H1 (cell line): ENCODE data around the gene SLC24A3. TPM values are rescaled to one million over a fixed set of nuclear protein-coding genes. Genes with fewer than 3 reads are reported as not detected.

Experiments used
- CTCF ChIA-PET: fragments of 300-600 bp; sonication (Branson Sonifier 250); formaldehyde crosslinking; loops from one replicate; lab custom pipeline; 2021; ENCODE audit not compliant: partially characterized antibody; lab: Charles Lee
- POLR2A ChIA-PET: fragments of 300-600 bp; sonication (Branson Sonifier 250); formaldehyde crosslinking; loops from one replicate; lab custom pipeline; 2021; ENCODE audit warnings: inconsistent platforms; ENCODE audit not compliant: partially characterized antibody; lab: Charles Lee
- DNase-seq, 2 experiments: peaks; one replicate each; pipeline versions ENCODE4 v3.0.0 to v3.0.0-alpha.2; 2010 to 2022; ENCODE audit warnings: low spot score in 2 of 2, low read depth in 1 of 2, mixed read lengths in 1 of 2
- FAIRE-seq: peaks from 2 replicates; lab custom pipeline; 2011; peaks lifted over from hg19 to GRCh38; lab: Jason Lieb, UNC
- H2AFZ ChIP-seq: 2 replicates; pipeline ENCODE4 v1.8.1; 2012; ENCODE audit warnings: low read length, inconsistent platforms
- H2AK5ac ChIP-seq: 2 replicates; pipeline ENCODE4 v1.6.1; 2013; ENCODE audit warnings: low read depth, low read length
- H2BK120ac ChIP-seq: replicated peaks from 2 replicates; pipeline ENCODE3; 2013; ENCODE audit warnings: low read depth, low read length, inconsistent platforms
- H2BK12ac ChIP-seq: 2 replicates; pipeline ENCODE4 v1.6.1; 2013; ENCODE audit warnings: low read depth, low read length
- H2BK15ac ChIP-seq: 2 replicates; pipeline ENCODE4 v1.6.1; 2013; ENCODE audit warnings: low read length
- H2BK20ac ChIP-seq: 2 replicates; pipeline ENCODE4 v1.6.1; 2013; ENCODE audit warnings: low read length
- H2BK5ac ChIP-seq: 2 replicates; pipeline ENCODE4 v1.6.1; 2013; ENCODE audit warnings: low read depth, low read length
- H3K14ac ChIP-seq: 2 replicates; pipeline ENCODE4 v1.6.1; 2013; ENCODE audit warnings: inconsistent platforms; ENCODE audit not compliant: insufficient read length
- H3K18ac ChIP-seq: 2 replicates; pipeline ENCODE4 v1.6.1; 2013; ENCODE audit warnings: low read length; ENCODE audit errors: extremely low read depth
- H3K23ac ChIP-seq: 2 replicates; pipeline ENCODE4 v1.6.1; 2013; ENCODE audit warnings: inconsistent platforms; ENCODE audit not compliant: insufficient read length
- H3K23me2 ChIP-seq: 2 replicates; pipeline ENCODE4 v1.6.1; 2013; ENCODE audit warnings: low read depth, low read length
- H3K27ac ChIP-seq: 2 replicates; pipeline ENCODE4 v1.6.1; 2011; ENCODE audit warnings: low read depth, low read length, inconsistent platforms
- H3K27me3 ChIP-seq, 4 experiments: replicated peaks in 1 of 4; 1 replicate in 1 of 4; 2 replicates in 3 of 4; pipeline versions ENCODE4 v1.6.1 to v1.8.1; 2011 to 2013; ENCODE audit warnings: low read length in 3 of 4, mild to moderate bottlenecking in 3 of 4, inconsistent platforms in 2 of 4, mixed read lengths in 2 of 4, moderate library complexity in 1 of 4; ENCODE audit not compliant: control insufficient read depth in 3 of 4, insufficient read depth in 3 of 4; ENCODE audit errors: extremely low read depth in 1 of 4
- H3K36me3 ChIP-seq, 4 experiments: 2 replicates each; pipeline versions ENCODE4 v1.6.1 to v1.8.1; 2011 to 2013; ENCODE audit warnings: mild to moderate bottlenecking in 4 of 4, low read length in 3 of 4, moderate library complexity in 2 of 4, control low read depth in 1 of 4, inconsistent platforms in 1 of 4; ENCODE audit not compliant: insufficient read depth in 4 of 4, control insufficient read depth in 2 of 4
- H3K4ac ChIP-seq: replicated peaks from 2 replicates; pipeline ENCODE3; 2013; ENCODE audit warnings: low read length, low read depth, mixed read lengths, inconsistent platforms; ENCODE audit not compliant: insufficient read length
- H3K4me1 ChIP-seq, 4 experiments: replicated peaks in 1 of 4; 1 replicate in 1 of 4; 2 replicates in 3 of 4; pipeline versions ENCODE4 v1.6.1 to v1.8.1; 2011 to 2013; ENCODE audit warnings: low read length in 3 of 4, inconsistent platforms in 2 of 4, mixed read lengths in 1 of 4; ENCODE audit not compliant: insufficient read depth in 4 of 4, control insufficient read depth in 3 of 4
- H3K4me2 ChIP-seq, 2 experiments: 2 replicates each; pipeline versions ENCODE4 v1.6.1 to v1.8.1; 2011 to 2013; ENCODE audit warnings: low read depth in 2 of 2, low read length in 2 of 2, control low read depth in 1 of 2, inconsistent platforms in 1 of 2, mild to moderate bottlenecking in 1 of 2; ENCODE audit not compliant: insufficient read depth in 1 of 2
- H3K4me3 ChIP-seq, 4 experiments: fragments of 200-600, 300-600 bp in 1 of 4; sonication (generic), shearing (Covaris generic), sonication (Bioruptor Twin) in 1 of 4; 2 replicates each; pipeline versions ENCODE4 v1.5.1 to v1.8.1; 2011 to 2016; ENCODE audit warnings: low read length in 4 of 4, low read depth in 3 of 4, control low read depth in 2 of 4, inconsistent platforms in 2 of 4, mild to moderate bottlenecking in 2 of 4, mixed read lengths in 1 of 4, moderate library complexity in 1 of 4; ENCODE audit not compliant: insufficient read depth in 2 of 4; ENCODE audit errors: extremely low read depth in 1 of 4
- H3K56ac ChIP-seq: replicated peaks from 2 replicates; pipeline ENCODE3; 2013; ENCODE audit warnings: low read depth, mild to moderate bottlenecking, mixed read lengths, low read length, inconsistent platforms; ENCODE audit not compliant: insufficient read length
- H3K79me1 ChIP-seq: 2 replicates; pipeline ENCODE4 v1.6.1; 2013; ENCODE audit warnings: low read depth, low read length, control low read depth
- H3K79me2 ChIP-seq, 2 experiments: 2 replicates each; pipeline versions ENCODE4 v1.6.1 to v1.8.1; 2012 to 2013; ENCODE audit warnings: low read length in 2 of 2, mild to moderate bottlenecking in 2 of 2, inconsistent platforms in 1 of 2; ENCODE audit not compliant: insufficient read depth in 2 of 2, control insufficient read depth in 1 of 2
- H3K9ac ChIP-seq, 4 experiments: replicated peaks in 1 of 4; 1 replicate in 1 of 4; 2 replicates in 3 of 4; pipeline versions ENCODE4 v1.6.1 to v1.8.1; 2011 to 2013; ENCODE audit warnings: low read depth in 3 of 4, low read length in 3 of 4, control low read depth in 2 of 4, mild to moderate bottlenecking in 2 of 4, moderate library complexity in 2 of 4, inconsistent platforms in 1 of 4; ENCODE audit errors: extremely low read depth in 1 of 4
- H3K9me3 ChIP-seq, 2 experiments: 2 replicates each; pipeline versions ENCODE4 v1.6.1 to v1.8.1; 2012 to 2013; ENCODE audit warnings: mild to moderate bottlenecking in 2 of 2, moderate library complexity in 2 of 2, control low read depth in 1 of 2, inconsistent platforms in 1 of 2, low read depth in 1 of 2, low read length in 1 of 2, mixed read lengths in 1 of 2; ENCODE audit not compliant: insufficient read depth in 2 of 2
- H4K20me1 ChIP-seq, 2 experiments: replicated peaks in 1 of 2; 2 replicates each; pipeline versions ENCODE3 to v1.8.1; 2011 to 2013; ENCODE audit warnings: inconsistent platforms in 2 of 2, low read length in 2 of 2, mild to moderate bottlenecking in 1 of 2; ENCODE audit not compliant: insufficient read depth in 2 of 2, control insufficient read depth in 1 of 2
- H4K5ac ChIP-seq: 2 replicates; pipeline ENCODE4 v1.6.1; 2013; ENCODE audit warnings: low read length, low read depth, mixed read lengths, inconsistent platforms; ENCODE audit not compliant: insufficient read length
- H4K8ac ChIP-seq: 2 replicates; pipeline ENCODE4 v1.8.0; 2013; ENCODE audit warnings: mild to moderate bottlenecking, moderate library complexity, low read length, inconsistent platforms; ENCODE audit not compliant: insufficient read depth; ENCODE audit errors: extremely low read depth
- H4K91ac ChIP-seq: replicated peaks from 2 replicates; pipeline ENCODE3; 2013; ENCODE audit warnings: low read length, mixed read lengths, inconsistent platforms; ENCODE audit not compliant: insufficient read length
- CBX5 ChIP-seq: fragments of 300-800, 300-1000 bp; sonication (generic); IDR thresholded peaks from 2 replicates; pipeline ENCODE4 v1.7.1; 2016; ENCODE audit warnings: antibody characterized with exemption, low read length, low read depth
- CEBPB ChIP-seq: IDR thresholded peaks from 2 replicates; pipeline ENCODE4 v1.6.1; 2012; ENCODE audit warnings: low read depth, low read length
- CREB1 ChIP-seq: IDR thresholded peaks from 2 replicates; pipeline ENCODE4 v1.6.1; 2012; ENCODE audit warnings: inconsistent platforms
- CTCF ChIP-seq, 3 experiments: IDR thresholded peaks; 1 replicate in 2 of 3; 2 replicates in 1 of 3; pipeline versions ENCODE4 v1.5.1 to v1.6.1; 2011; ENCODE audit warnings: low read length in 3 of 3, mild to moderate bottlenecking in 3 of 3, inconsistent platforms in 2 of 3, low read depth in 1 of 3, moderate library complexity in 1 of 3; ENCODE audit not compliant: insufficient read depth in 1 of 3; ENCODE audit errors: control extremely low read depth in 1 of 3
- HDAC6 ChIP-seq: IDR thresholded peaks from one replicate; pipeline ENCODE4 v1.7.1; 2012; ENCODE audit warnings: low read depth, mild to moderate bottlenecking, inconsistent platforms, low read length, moderate library complexity
- MAFK ChIP-seq: IDR thresholded peaks from 2 replicates; pipeline ENCODE4 v1.6.1; 2012; ENCODE audit warnings: low read depth, mild to moderate bottlenecking, improper control_type of control experiment, low read length
- PHF8 ChIP-seq: fragments of 200-600 bp; sonication (generic); conservative IDR thresholded peaks from 2 replicates; pipeline ENCODE4 v1.7.1; 2012; ENCODE audit warnings: low read depth, mild to moderate bottlenecking, inconsistent platforms, low read length, moderate library complexity
- POLR2A ChIP-seq, 2 experiments: IDR thresholded peaks; 1 replicate in 1 of 2; 2 replicates in 1 of 2; pipeline ENCODE4 v1.6.1; 2011; ENCODE audit warnings: low read depth in 2 of 2, low read length in 2 of 2, mild to moderate bottlenecking in 2 of 2; ENCODE audit errors: control extremely low read depth in 1 of 2
- RFX5 ChIP-seq: IDR thresholded peaks from 2 replicates; pipeline ENCODE4 v1.6.1; 2011; ENCODE audit warnings: low read depth, low read length, improper control_type of control experiment, borderline replicate concordance
- SIN3A ChIP-seq, 2 experiments: IDR thresholded peaks in 1 of 2; conservative IDR thresholded peaks in 1 of 2; 2 replicates each; pipeline ENCODE4 v1.6.1; 2011 to 2012; ENCODE audit warnings: low read length in 2 of 2, improper control_type of control experiment in 1 of 2, low read depth in 1 of 2, mild to moderate bottlenecking in 1 of 2
- SRF ChIP-seq: IDR thresholded peaks from 2 replicates; pipeline ENCODE4 v1.6.1; 2011; ENCODE audit warnings: mild to moderate bottlenecking, low read depth, low read length, moderate library complexity
- WGBS, 2 experiments: shearing (Covaris generic) in 1 of 2; methylation state at CpG; one replicate each; pipeline versions ENCODE4 v1.1.6 to v1.1.7; 2013 to 2015; ENCODE audit warnings: low lambda C conversion rate in 2 of 2, mixed read lengths in 2 of 2, inconsistent platforms in 1 of 2, low coverage in 1 of 2, missing lambda C conversion rate in 1 of 2; ENCODE audit not compliant: insufficient replicate concordance in 2 of 2, insufficient coverage in 1 of 2, insufficient read length in 1 of 2; ENCODE audit errors: extremely low coverage in 1 of 2, missing lambda C conversion rate in 1 of 2; 5-methylcytosine and 5-hydroxymethylcytosine counted together
- polyA plus RNA-seq, 7 experiments: library from polyadenylated mRNA; depleted of rRNA in 3 of 7; stranded (reverse) in 5 of 7; unstranded in 2 of 7; fragments of >200 nt in 5 of 7; fragments of 200-250 nt in 2 of 7; gene quantifications; 1 replicate in 5 of 7; 2 replicates in 1 of 7; 4 replicates in 1 of 7; pipeline versions ENCODE4 v1.2.1 to v1.2.3, GENCODE V29; 2011 to 2013; ENCODE audit warnings: missing spikeins in 2 of 7, mixed read lengths in 2 of 7
- total RNA-seq: library from RNA; stranded (reverse); fragmentation: NEBNext Ultra II Directional; extraction: Animal tissue kit (Norgen Biotek cat#: 25700); gene quantifications from 2 replicates; pipeline ENCODE4 v1.2.1, GENCODE V29; 2021

SLC24A3 gene
- total and polyA plus RNA-seq, 2 of the 8 experiments (the other 6 are each of a cell fraction or from before 2014, with no cell fraction given): 4.5 to 6.3 TPM

GRCh38 chr20:19583532-19584175, 371.2 kb downstream of the SLC24A3 start:
- Histone ChIP-seq H3K36me3 (no peaks in the 10 kb centered on the region), H4K5ac (no peak overlapping the region), H4K8ac (no peak overlapping the region; the same call in 1 of the 2 replicates), H4K20me1 (no peaks in the 10 kb centered on the region), H2BK15ac (no peak overlapping the region), H3K14ac (no peak overlapping the region), H3K4ac (no peak overlapping the region), H3K4me1 (peaks cover 0 to 5% (median 3%) of the 10 kb centered on the region in 4 experiments; a peak in 5 of 7 replicates), H3K18ac (no peak overlapping the region), H3K9ac (no peak overlapping the region), H2BK20ac (no peak overlapping the region), H3K79me2 (no peaks in the 10 kb centered on the region), H3K9me3 (no peaks in the 10 kb centered on the region), H3K27me3 (no peaks in the 10 kb centered on the region), H3K27ac (no peak overlapping the region), H3K79me1 (no peaks in the 10 kb centered on the region), H3K23ac (no peak overlapping the region), H2AFZ (peak overlapping the region; percentile 79), H3K23me2 (no peaks in the 10 kb centered on the region), H2AK5ac (no peak overlapping the region), H3K56ac (no peak overlapping the region), H4K91ac (peak overlapping the region; percentile 57), H2BK12ac (no peak overlapping the region), H2BK120ac (no peak overlapping the region), H3K4me3 (no peak overlapping the region), H3K4me2 (no peak overlapping the region), H2BK5ac (no peak overlapping the region)
- DNase-seq (peak; percentile 72 to 96), FAIRE-seq (peak; percentile 74)
- CTCF ChIA-PET: interaction anchor here (0.6 to 9.7 kb wide), 58 partner anchors 9 to 928 kb away, joined by 3 to 66 read pairs (median 4); partner anchors contain the start of gene SLC24A3
- WGBS, 2 experiments: 54% methylated on average over 12 of the region's 12 CpGs; no CpG with 5 or more reads in 1 of the 2 experiments
- POLR2A ChIA-PET: interaction anchor here (0.6 kb wide), 1 partner anchor 110 kb away, joined by 3 read pairs; no protein-coding TSS in a partner anchor
- no peak for TF ChIP-seq CBX5
- no peak for TF ChIP-seq CREB1
- TF ChIP-seq SIN3A (conservative IDR thresholded peaks at IDR 0.05 in 1 of 2, IDR thresholded peaks at IDR 0.05 in 1 of 2; ENCODE audit: low read depth in 1 of 2, low read length in 2 of 2): no peak
- TF ChIP-seq POLR2A (IDR thresholded peaks at IDR 0.05; ENCODE audit: control extremely low read depth in 1 of 2, low read depth in 2 of 2, low read length in 2 of 2): no peak
- TF ChIP-seq CEBPB: no peak
- peak; percentile 86 to 99 (median 98) for TF ChIP-seq CTCF (IDR thresholded peaks at IDR 0.05; ENCODE audit: control extremely low read depth in 1 of 3, insufficient read depth in 1 of 3, low read depth in 1 of 3, low read length in 3 of 3)
- no peak for TF ChIP-seq PHF8
- no peak for TF ChIP-seq RFX5
- no peak for TF ChIP-seq SRF
- TF ChIP-seq MAFK: no peak
- no peak for TF ChIP-seq HDAC6
